ENCODE measurements around the gene PLPP1. TPM values are rescaled to one million over a fixed set of nuclear protein-coding genes. Genes with fewer than 3 reads are reported as not detected.

Gene PLPP1
- total and polyA plus RNA-seq, 5 donors, result 79.8 to 150 (median 96.3) TPM

- WGBS, result 48% methylated on average over 4 of the region's 4 CpGs
- ATAC-seq, result no peak
- Histone ChIP-seq H3K4me1 (ENCODE audit: control insufficient read depth, insufficient read depth, low read length) (peaks cover 1% of the 10 kb centered on the region), H3K4me3 (ENCODE audit: low read length) (no peak overlapping the region), H3K9me3 (ENCODE audit: control insufficient read depth, low read length) (no peaks in the 10 kb centered on the region), H3K27me3 (ENCODE audit: control insufficient read depth, insufficient read depth) (no peaks in the 10 kb centered on the region), H3K27ac (ENCODE audit: low read length) (no peak overlapping the region)
- intact Hi-C loops (cut with DNase I), result no loop called here
- no peak for DNase-seq
These were observed 84.6 kb downstream of the PLPP1 start for GRCh38 chr5:55450050-55450765.

DNA sequence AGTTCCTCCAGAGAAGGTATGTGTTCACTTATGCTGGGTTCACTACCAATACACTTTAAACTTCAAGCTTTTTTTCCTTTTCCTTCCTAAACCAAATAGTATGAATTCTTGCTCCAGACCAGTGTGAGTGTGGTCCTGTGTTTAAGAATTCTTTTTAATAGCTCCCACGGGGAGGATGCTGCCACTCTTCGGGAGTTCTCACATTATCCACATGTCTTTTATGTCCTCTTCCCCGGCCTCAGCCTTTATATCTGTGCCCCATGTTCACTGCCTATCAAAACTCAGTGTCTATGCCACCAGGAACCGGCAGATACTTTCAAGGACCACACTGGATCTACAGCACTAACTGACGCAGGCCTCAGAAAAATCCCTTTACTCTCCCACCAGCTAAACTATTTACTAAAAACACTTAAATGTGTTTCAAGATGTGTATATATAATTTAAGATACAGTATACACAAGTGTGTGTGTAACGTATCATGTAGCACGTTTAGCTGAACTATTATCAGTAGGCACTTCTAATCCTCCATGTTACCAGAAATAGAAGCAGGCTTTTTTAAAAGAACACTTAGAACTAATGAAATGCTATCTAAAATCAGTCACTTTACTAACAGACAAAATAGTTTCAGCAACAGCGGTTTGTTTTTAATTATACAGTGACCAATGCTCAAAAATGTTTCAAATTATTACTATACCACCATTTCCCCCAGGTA is 88.0 kb downstream of the PLPP1 start:
- Histone ChIP-seq H3K4me1 (ENCODE audit: control insufficient read depth, insufficient read depth, low read length) (no peaks in the 10 kb centered on the region), H3K4me3 (ENCODE audit: low read length) (no peak overlapping the region), H3K27me3 (ENCODE audit: control insufficient read depth, insufficient read depth) (no peaks in the 10 kb centered on the region), H3K27ac (ENCODE audit: low read length) (peak overlapping the region; percentile 85), H3K9me3 (ENCODE audit: control insufficient read depth, low read length) (no peaks in the 10 kb centered on the region)
- peak in 1 of 3 donors; percentile 23 for DNase-seq
- intact Hi-C loops (cut with DNase I), result no loop called here
- WGBS, result 41% methylated on average over 8 of the region's 8 CpGs
- ATAC-seq, result peak in 1 of 2 donors; percentile 55

GRCh38 chr5:55445791-55446190 is 89.0 kb downstream of the PLPP1 start:
- H3K27ac ChIP-seq (ENCODE audit: low read length), result no peak overlapping the region
- ATAC-seq, result no peak
- H3K4me1 ChIP-seq (ENCODE audit: control insufficient read depth, insufficient read depth, low read length), result peaks cover 5% of the 10 kb centered on the region

DNA sequence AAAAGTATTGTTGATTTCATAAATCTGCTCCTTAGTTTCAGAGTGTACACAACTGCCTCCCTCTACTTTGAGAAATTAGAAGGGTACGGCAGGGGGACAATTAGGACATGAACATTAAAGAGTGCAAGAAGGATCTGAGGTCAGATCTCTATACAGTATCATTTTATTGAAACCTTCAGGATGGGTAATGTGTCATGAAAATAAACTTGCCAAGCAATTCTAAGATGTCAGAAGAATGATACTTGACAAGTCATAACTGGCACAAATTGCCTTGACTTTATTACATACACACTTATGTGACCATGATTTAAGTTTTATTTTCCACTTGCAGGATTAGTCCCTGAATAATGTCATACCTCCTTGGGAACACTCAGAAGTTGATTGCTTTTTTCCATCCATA is 92.8 kb downstream of the PLPP1 start:
- WGBS, result 91% methylated on average over 1 of the region's 1 CpG
- H3K27ac ChIP-seq (ENCODE audit: low read length), result no peak overlapping the region
- H3K4me3 ChIP-seq (ENCODE audit: low read length), result no peak overlapping the region
- DNase-seq (no peak), ATAC-seq (no peak)
- H3K9me3 ChIP-seq (ENCODE audit: control insufficient read depth, low read length), result no peaks in the 10 kb centered on the region
- intact Hi-C loops (cut with DNase I), result no loop called here
- H3K4me1 ChIP-seq (ENCODE audit: control insufficient read depth, insufficient read depth, low read length), result peaks cover 7% of the 10 kb centered on the region
- H3K27me3 ChIP-seq (ENCODE audit: control insufficient read depth, insufficient read depth), result no peaks in the 10 kb centered on the region

More at GRCh38 chr5:55445791-55446190, 89.0 kb downstream of the PLPP1 start:
- H3K27me3 ChIP-seq (ENCODE audit: control insufficient read depth, insufficient read depth), result no peaks in the 10 kb centered on the region
- no peak for DNase-seq
- intact Hi-C loops (cut with DNase I), result no loop called here
- H3K4me3 ChIP-seq (ENCODE audit: low read length), result no peak overlapping the region
- H3K9me3 ChIP-seq (ENCODE audit: control insufficient read depth, low read length), result no peaks in the 10 kb centered on the region
- WGBS, result 90% methylated on average over 3 of the region's 3 CpGs

GRCh38 chr5:55441107-55441771 is 93.5 kb downstream of the PLPP1 start:
- DNase-seq (no peak), ATAC-seq (no peak)
- H3K9me3 ChIP-seq (ENCODE audit: control insufficient read depth, low read length), result no peaks in the 10 kb centered on the region
- no peaks in the 10 kb centered on the region for H3K27me3 ChIP-seq (ENCODE audit: control insufficient read depth, insufficient read depth)
- intact Hi-C loops (cut with DNase I), result no loop called here
- H3K4me3 ChIP-seq (ENCODE audit: low read length), result no peak overlapping the region
- peaks cover 10% of the 10 kb centered on the region for H3K4me1 ChIP-seq (ENCODE audit: control insufficient read depth, insufficient read depth, low read length)
- H3K27ac ChIP-seq (ENCODE audit: low read length), result peak overlapping the region; percentile 11
- WGBS, result 67% methylated on average over 3 of the region's 3 CpGs

GRCh38 chr5:55440188-55440646 is 94.5 kb downstream of the PLPP1 start:
- 57% methylated on average over 6 of the region's 6 CpGs for WGBS
- no peaks in the 10 kb centered on the region for H3K9me3 ChIP-seq (ENCODE audit: control insufficient read depth, low read length)
- H3K4me1 ChIP-seq (ENCODE audit: control insufficient read depth, insufficient read depth, low read length), result peaks cover 10% of the 10 kb centered on the region
- ATAC-seq (peak in 1 of 2 donors; percentile 36), DNase-seq (no peak)
- H3K27me3 ChIP-seq (ENCODE audit: control insufficient read depth, insufficient read depth), result no peaks in the 10 kb centered on the region
- intact Hi-C loops (cut with DNase I), result no loop called here
- H3K27ac ChIP-seq (ENCODE audit: low read length), result peak overlapping the region; percentile 84
- H3K4me3 ChIP-seq (ENCODE audit: low read length), result no peak overlapping the region

DNA sequence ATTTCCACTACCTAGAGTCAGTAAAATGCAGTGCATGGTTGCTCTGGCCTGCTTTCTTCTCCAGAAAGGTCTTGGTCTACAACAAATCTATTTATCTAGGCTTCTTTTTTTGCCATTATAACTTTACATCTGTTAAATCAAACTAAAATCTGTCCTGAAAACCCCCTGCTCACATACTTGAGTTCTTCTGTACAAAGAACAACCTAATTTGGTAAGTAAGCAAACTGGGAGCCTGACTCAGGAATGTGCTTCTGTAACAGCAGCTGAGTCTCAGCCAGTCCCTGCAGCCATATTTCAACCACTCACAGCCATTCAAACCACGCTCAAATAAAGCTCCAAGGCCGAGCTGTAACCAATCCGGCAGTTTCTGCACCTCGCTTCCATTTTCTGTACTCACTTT is 95.8 kb downstream of the PLPP1 start:
- H3K4me1 ChIP-seq (ENCODE audit: control insufficient read depth, insufficient read depth, low read length), result peaks cover 10% of the 10 kb centered on the region
- no peaks in the 10 kb centered on the region for H3K9me3 ChIP-seq (ENCODE audit: control insufficient read depth, low read length)
- DNase-seq (no peak), ATAC-seq (peak; percentile 22 to 44)
- no peaks in the 10 kb centered on the region for H3K27me3 ChIP-seq (ENCODE audit: control insufficient read depth, insufficient read depth)
- 75% methylated on average over 4 of the region's 4 CpGs for WGBS
- intact Hi-C loops (cut with DNase I), result no loop called here
- peak overlapping the region; percentile 62 for H3K27ac ChIP-seq (ENCODE audit: low read length)
- H3K4me3 ChIP-seq (ENCODE audit: low read length), result no peak overlapping the region

- Histone ChIP-seq H3K9me3 (ENCODE audit: control insufficient read depth, low read length) (no peaks in the 10 kb centered on the region), H3K4me3 (ENCODE audit: low read length) (no peak overlapping the region), H3K4me1 (ENCODE audit: control insufficient read depth, insufficient read depth, low read length) (peaks cover 10% of the 10 kb centered on the region), H3K27ac (ENCODE audit: low read length) (peak overlapping the region; percentile 80), H3K27me3 (ENCODE audit: control insufficient read depth, insufficient read depth) (no peaks in the 10 kb centered on the region)
- DNase-seq (no peak), ATAC-seq (peak in 1 of 2 donors; percentile 17)
- 76% methylated on average over 2 of the region's 2 CpGs for WGBS
- intact Hi-C loops (cut with DNase I), result no loop called here
These were observed 96.9 kb downstream of the PLPP1 start for GRCh38 chr5:55437859-55438206.

- H3K27me3 ChIP-seq (ENCODE audit: control insufficient read depth, insufficient read depth), result no peaks in the 10 kb centered on the region
- H3K4me3 ChIP-seq (ENCODE audit: low read length), result no peak overlapping the region
- WGBS, result 51% methylated on average over 1 of the region's 1 CpG
- H3K4me1 ChIP-seq (ENCODE audit: control insufficient read depth, insufficient read depth, low read length), result peaks cover 10% of the 10 kb centered on the region
- peak overlapping the region; percentile 80 for H3K27ac ChIP-seq (ENCODE audit: low read length)
- ATAC-seq (no peak), DNase-seq (no peak)
- no peaks in the 10 kb centered on the region for H3K9me3 ChIP-seq (ENCODE audit: control insufficient read depth, low read length)
- intact Hi-C loops (cut with DNase I), result no loop called here
These were observed 97.3 kb downstream of the PLPP1 start for GRCh38 chr5:55437452-55437851.

- intact Hi-C loops (cut with DNase I), result no loop called here
- Histone ChIP-seq H3K27me3 (ENCODE audit: control insufficient read depth, insufficient read depth) (no peaks in the 10 kb centered on the region), H3K9me3 (ENCODE audit: control insufficient read depth, low read length) (no peaks in the 10 kb centered on the region), H3K4me1 (ENCODE audit: control insufficient read depth, insufficient read depth, low read length) (peaks cover 13% of the 10 kb centered on the region), H3K27ac (ENCODE audit: low read length) (no peak overlapping the region), H3K4me3 (ENCODE audit: low read length) (no peak overlapping the region)
- WGBS, result 97% methylated on average over 4 of the region's 4 CpGs
- DNase-seq (no peak), ATAC-seq (no peak)
These were observed 102.2 kb downstream of the PLPP1 start for GRCh38 chr5:55432549-55432948.

All from right cardiac atrium (tissue), 5 donors.